ENCODE measurements around the gene INTS15. TPM values are rescaled to one million over a fixed set of nuclear protein-coding genes. Genes with fewer than 3 reads are reported as not detected.

INTS15 gene
- total RNA-seq, 1 donor from 2014 or later = 33.2 TPM

DNA sequence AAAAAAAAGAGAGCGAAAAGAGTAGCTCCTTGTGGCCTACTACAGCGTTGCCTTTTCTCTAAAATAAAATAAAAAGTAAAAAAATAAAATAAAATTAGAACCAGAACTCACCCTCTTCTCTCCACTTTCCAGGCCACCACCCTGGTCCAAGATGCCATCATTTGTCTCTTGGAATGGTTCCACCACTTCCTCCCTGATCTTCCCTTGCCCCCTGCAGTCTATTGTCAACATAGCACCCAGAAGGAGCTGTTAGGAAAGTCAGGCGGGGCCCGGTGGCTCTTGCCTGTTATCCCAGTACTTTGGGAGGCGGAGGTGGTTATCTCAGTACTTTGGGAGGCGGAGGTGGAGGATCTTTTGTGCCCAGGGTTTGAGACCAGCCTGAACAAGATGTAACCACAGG, 31.0 kb upstream of the INTS15 start:
- Histone ChIP-seq H3K27ac (no peak overlapping the region), H3K9me3 (no peaks in the 10 kb centered on the region), H3K36me3 (no peaks in the 10 kb centered on the region), H3K4me3 (no peak overlapping the region), H3K27me3 (ENCODE audit: low read depth) (no peaks in the 10 kb centered on the region), H3K4me1 (no peaks in the 10 kb centered on the region)
- DNase-seq (no peak), ATAC-seq (no peak)
- no peak for TF ChIP-seq CTCF (IDR thresholded peaks at IDR 0.05)
- intact Hi-C loops (cut with DNase I) = no loop called here

DNA sequence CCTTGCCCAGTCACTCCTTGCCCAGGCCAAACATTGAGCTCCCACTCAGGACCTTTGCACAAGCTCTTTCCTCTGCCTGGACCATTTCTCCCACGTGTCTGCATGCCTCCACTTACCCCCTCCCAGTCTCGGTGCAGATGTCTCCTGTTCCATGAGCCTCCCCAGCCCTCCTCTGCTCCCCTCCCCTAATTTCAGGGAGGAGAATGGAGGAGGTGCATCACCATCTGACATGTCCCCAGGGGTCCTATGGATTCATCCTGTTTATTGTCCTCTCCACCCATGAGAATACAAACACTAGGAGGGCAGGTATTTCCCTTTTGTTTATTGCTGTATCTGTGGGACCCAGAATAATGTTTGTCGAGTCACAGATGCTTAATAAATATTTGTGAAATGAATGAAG, 29.9 kb upstream of the INTS15 start:
- Histone ChIP-seq H3K9me3 (no peaks in the 10 kb centered on the region), H3K36me3 (no peaks in the 10 kb centered on the region), H3K4me1 (no peaks in the 10 kb centered on the region), H3K27me3 (ENCODE audit: low read depth) (no peaks in the 10 kb centered on the region), H3K4me3 (no peak overlapping the region), H3K27ac (no peak overlapping the region)
- TF ChIP-seq CTCF (IDR thresholded peaks at IDR 0.05) = no peak
- ATAC-seq (no peak), DNase-seq (no peak)
- intact Hi-C loops (cut with DNase I) = no loop called here

DNA sequence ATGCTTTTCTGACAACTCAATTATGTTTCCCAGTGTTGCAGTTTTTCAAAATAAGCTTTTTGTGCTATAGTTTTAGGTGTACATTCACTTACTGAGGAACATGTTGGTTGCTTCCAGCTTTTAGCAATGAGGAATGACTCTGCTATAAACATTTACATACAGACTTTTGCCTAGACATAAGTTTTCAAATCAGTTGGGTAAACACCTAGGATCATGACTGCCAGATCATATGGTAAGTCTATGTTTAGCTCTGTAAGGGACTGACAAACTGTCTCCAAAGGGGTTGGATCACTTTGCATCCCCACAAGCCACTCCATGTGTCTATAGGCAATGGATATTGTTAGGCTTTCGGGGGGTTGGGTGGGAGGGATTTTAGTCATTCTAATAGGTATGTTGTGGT, 27.7 kb upstream of the INTS15 start:
- no peak overlapping the region for H3K27ac ChIP-seq
- H3K4me3 ChIP-seq = no peak overlapping the region
- intact Hi-C loops (cut with DNase I) = no loop called here
- ATAC-seq (no peak), DNase-seq (no peak)
- H3K4me1 ChIP-seq = no peaks in the 10 kb centered on the region
- no peak for TF ChIP-seq CTCF (IDR thresholded peaks at IDR 0.05)
- no peaks in the 10 kb centered on the region for H3K27me3 ChIP-seq (ENCODE audit: low read depth)
- H3K36me3 ChIP-seq = no peaks in the 10 kb centered on the region
- no peaks in the 10 kb centered on the region for H3K9me3 ChIP-seq

DNA sequence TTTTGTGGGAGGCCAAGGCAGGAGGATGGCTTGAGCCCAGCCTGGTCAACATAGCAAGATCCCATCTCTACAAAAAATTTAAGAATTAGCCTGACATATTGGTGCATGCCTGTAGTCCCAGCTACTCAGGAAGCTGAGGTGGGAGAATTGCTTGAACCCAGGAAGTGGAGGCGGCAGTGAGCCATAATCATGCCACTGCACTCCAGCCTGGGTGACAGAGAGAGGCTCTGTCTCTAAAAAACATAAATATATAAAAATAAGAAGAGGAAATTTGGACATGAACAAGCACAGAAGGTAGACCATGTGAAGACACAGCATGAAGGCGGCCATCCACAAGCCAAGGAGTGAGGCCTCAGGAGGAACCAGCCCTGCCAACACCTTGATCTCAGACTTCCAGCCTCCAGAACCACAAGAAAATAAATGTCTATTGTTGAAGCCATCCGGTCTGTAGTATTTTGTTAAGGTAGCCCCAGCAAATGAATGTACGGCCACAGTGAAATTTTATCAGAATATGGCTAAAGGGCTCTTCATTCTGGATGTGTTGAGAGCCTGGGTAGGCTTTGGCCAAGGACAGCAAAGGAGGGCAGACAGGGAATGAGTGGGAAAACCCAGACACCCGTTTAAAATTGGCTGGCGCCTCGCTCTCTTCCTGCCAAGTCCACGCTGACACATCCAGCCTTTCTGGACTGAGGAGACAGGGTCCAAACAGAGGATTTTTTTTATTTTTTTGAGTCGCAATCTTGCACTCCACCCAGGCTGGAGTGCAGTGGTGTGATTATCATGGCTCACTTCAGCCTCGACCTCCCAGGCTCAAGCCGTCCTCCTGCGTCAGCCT, 25.7 kb upstream of the INTS15 start:
- DNase-seq (no peak), ATAC-seq (no peak)
- no peaks in the 10 kb centered on the region for H3K4me1 ChIP-seq
- no peak overlapping the region for H3K27ac ChIP-seq
- no peaks in the 10 kb centered on the region for H3K36me3 ChIP-seq
- intact Hi-C loops (cut with DNase I) = no loop called here
- H3K4me3 ChIP-seq = no peak overlapping the region
- TF ChIP-seq CTCF (IDR thresholded peaks at IDR 0.05) = no peak
- H3K27me3 ChIP-seq (ENCODE audit: low read depth) = no peaks in the 10 kb centered on the region
- no peaks in the 10 kb centered on the region for H3K9me3 ChIP-seq

GRCh38 chr7:6565655-6566054, 24.2 kb upstream of the INTS15 start:
- H3K4me1 ChIP-seq = no peaks in the 10 kb centered on the region
- H3K27me3 ChIP-seq (ENCODE audit: low read depth) = peaks cover 5% of the 10 kb centered on the region
- no peaks in the 10 kb centered on the region for H3K36me3 ChIP-seq
- H3K4me3 ChIP-seq = no peak overlapping the region
- H3K9me3 ChIP-seq = no peaks in the 10 kb centered on the region
- DNase-seq (no peak), ATAC-seq (no peak)
- intact Hi-C loops (cut with DNase I) = no loop called here
- no peak for TF ChIP-seq CTCF (IDR thresholded peaks at IDR 0.05)
- H3K27ac ChIP-seq = no peak overlapping the region

Data from lower lobe of right lung (tissue), 2 donors.